SK-N-SH (cell line): ENCODE measurements around the gene CAMK2D. TPM values are rescaled to one million over a fixed set of nuclear protein-coding genes. Genes with fewer than 3 reads are reported as not detected.
A peak's percentile ranks its signal among the peaks of the same experiment; 100 is the strongest.

Source experiments
- CTCF ChIA-PET: fragments of 300-600, 350-600 bp; formaldehyde crosslinking; extraction: SDS; loops from one replicate; lab custom pipeline; 2021; lab: Yijun Ruan, JAX
- POLR2A ChIA-PET: fragments of 350-600 bp; sonication (Branson Sonifier 250); formaldehyde crosslinking; extraction: SDS; loops from one replicate; lab custom pipeline; 2020; ENCODE audit warnings: antibody characterized with exemption, inconsistent platforms; lab: Yijun Ruan, JAX
- DNase-seq: peaks from one replicate; pipeline ENCODE4 v3.0.0; 2012
- H2AFZ ChIP-seq: fragments of 200-600 bp; sonication (generic); 2 replicates; pipeline ENCODE4 v1.8.1; 2016; ENCODE audit warnings: antibody characterized with exemption, mild to moderate bottlenecking, low read depth
- H3F3A ChIP-seq: fragments of 200-600 bp; sonication (generic); replicated peaks from 2 replicates; pipeline ENCODE3; 2016; ENCODE audit warnings: antibody characterized with exemption, mild to moderate bottlenecking; ENCODE audit not compliant: insufficient read depth
- H3K27ac ChIP-seq, 2 experiments: fragments of 200-500 bp in 1 of 2; fragments of 200-600 bp in 1 of 2; sonication (Bioruptor generic) in 1 of 2; sonication (generic), shearing (Covaris generic) in 1 of 2; 2 replicates each; pipeline versions ENCODE4 v1.5.1 to v1.6.1; 2014 to 2016; ENCODE audit warnings: low read depth in 2 of 2, inconsistent platforms in 1 of 2, low read length in 1 of 2, mild to moderate bottlenecking in 1 of 2, mixed read lengths in 1 of 2
- H3K27me3 ChIP-seq: fragments of 200-600 bp; sonication (generic), shearing (Covaris generic); 2 replicates; pipeline ENCODE4 v1.6.1; 2016; ENCODE audit warnings: mixed run types; ENCODE audit not compliant: insufficient read depth
- H3K36me3 ChIP-seq, 2 experiments: fragments of 200-500 bp in 1 of 2; fragments of 200-600 bp in 1 of 2; sonication (Bioruptor generic) in 1 of 2; sonication (generic) in 1 of 2; replicated peaks in 1 of 2; 2 replicates each; pipeline versions ENCODE3 to v1.5.1; 2014 to 2016; ENCODE audit warnings: low read length in 1 of 2, mild to moderate bottlenecking in 1 of 2; ENCODE audit not compliant: insufficient read depth in 2 of 2, control insufficient read depth in 1 of 2
- H3K4me1 ChIP-seq, 2 experiments: fragments of 200-500 bp in 1 of 2; fragments of 200-600 bp in 1 of 2; sonication (Bioruptor generic) in 1 of 2; sonication (generic), shearing (Covaris generic) in 1 of 2; 2 replicates each; pipeline versions ENCODE4 v1.5.1 to v1.6.1; 2014 to 2016; ENCODE audit warnings: low read depth in 1 of 2, low read length in 1 of 2, mixed run types in 1 of 2; ENCODE audit not compliant: insufficient read depth in 2 of 2, control insufficient read depth in 1 of 2
- H3K4me2 ChIP-seq: fragments of 200-600 bp; sonication (generic), shearing (Covaris generic); 2 replicates; pipeline ENCODE4 v1.6.1; 2017; ENCODE audit warnings: mixed run types
- H3K4me3 ChIP-seq, 2 experiments: fragments of 200-500 bp in 1 of 2; fragments of 200-600 bp in 1 of 2; sonication (Bioruptor generic) in 1 of 2; sonication (generic), shearing (Covaris generic) in 1 of 2; 2 replicates each; pipeline versions ENCODE4 v1.5.1 to v1.8.1; 2014 to 2016; ENCODE audit warnings: low read depth in 2 of 2, inconsistent platforms in 1 of 2, low read length in 1 of 2, mild to moderate bottlenecking in 1 of 2, mixed read lengths in 1 of 2, moderate library complexity in 1 of 2
- H3K79me2 ChIP-seq: fragments of 200-600 bp; sonication (generic); 2 replicates; pipeline ENCODE4 v1.8.1; 2017; ENCODE audit warnings: mild to moderate bottlenecking; ENCODE audit not compliant: insufficient read depth
- H3K9ac ChIP-seq: fragments of 200-600 bp; sonication (generic); 2 replicates; pipeline ENCODE4 v1.6.1; 2017; ENCODE audit warnings: mixed run types
- H3K9me2 ChIP-seq: fragments of 200-600 bp; sonication (generic); 2 replicates; pipeline ENCODE4 v1.6.1; 2017; ENCODE audit warnings: mixed run types
- H3K9me3 ChIP-seq: fragments of 200-600 bp; sonication (generic); 2 replicates; pipeline ENCODE4 v1.6.1; 2017; ENCODE audit warnings: mixed run types, mild to moderate bottlenecking, moderate library complexity
- H4K20me1 ChIP-seq: fragments of 200-600 bp; sonication (generic); 2 replicates; pipeline ENCODE4 v1.6.1; 2017; ENCODE audit warnings: mild to moderate bottlenecking, mixed run types; ENCODE audit not compliant: insufficient read depth
- FOSL2 ChIP-seq: IDR thresholded peaks from 2 replicates; pipeline ENCODE4 v1.4.0; 2012; ENCODE audit warnings: low read depth, mild to moderate bottlenecking, moderate library complexity, borderline replicate concordance
- GATA2 ChIP-seq: sonication (generic); formaldehyde crosslinking; IDR thresholded peaks from 2 replicates; pipeline ENCODE4 v1.5.0; 2020; ENCODE audit warnings: mild to moderate bottlenecking, missing genetic modification reagents
- JUND ChIP-seq: IDR thresholded peaks from 2 replicates; pipeline ENCODE4 v1.4.0; 2012
- MXI1 ChIP-seq: IDR thresholded peaks from 2 replicates; pipeline ENCODE4 v1.6.1; 2012; ENCODE audit warnings: mild to moderate bottlenecking, low read depth, low read length, improper control_type of control experiment
- NFIC ChIP-seq: IDR thresholded peaks from 2 replicates; pipeline ENCODE4 v1.4.0; 2012; ENCODE audit warnings: borderline replicate concordance
- NRF1 ChIP-seq: IDR thresholded peaks from 2 replicates; pipeline ENCODE4 v1.6.1; 2012; ENCODE audit warnings: low read depth, mild to moderate bottlenecking, low read length
- PBX3 ChIP-seq: IDR thresholded peaks from 2 replicates; pipeline ENCODE4; 2012
- RAD21 ChIP-seq: IDR thresholded peaks from 2 replicates; pipeline ENCODE4 v1.6.1; 2012; ENCODE audit warnings: mild to moderate bottlenecking, low read length
- RCOR1 ChIP-seq: fragments of 150-350 bp; IDR thresholded peaks from 2 replicates; pipeline ENCODE4 v1.6.1; 2017; ENCODE audit warnings: antibody characterized with exemption, low read length
- RXRA ChIP-seq: IDR thresholded peaks from 2 replicates; pipeline ENCODE4 v1.4.0; 2012; ENCODE audit warnings: low read depth, mild to moderate bottlenecking, borderline replicate concordance
- SIN3A ChIP-seq: IDR thresholded peaks from 2 replicates; pipeline ENCODE4 v1.6.1; 2012; ENCODE audit warnings: low read depth, mild to moderate bottlenecking, low read length, moderate library complexity, borderline replicate concordance
- TAF1 ChIP-seq: IDR thresholded peaks from 2 replicates; pipeline ENCODE4 v1.6.1; 2012; ENCODE audit warnings: low read depth, mild to moderate bottlenecking, low read length, moderate library complexity, borderline replicate concordance
- TCF12 ChIP-seq: IDR thresholded peaks from 2 replicates; pipeline ENCODE4 v1.4.0; 2012
- TEAD4 ChIP-seq: IDR thresholded peaks from 2 replicates; pipeline ENCODE4 v1.4.0; 2012; ENCODE audit warnings: mild to moderate bottlenecking, borderline replicate concordance; ENCODE audit not compliant: insufficient read depth
- USF1 ChIP-seq: IDR thresholded peaks from 2 replicates; pipeline ENCODE4 v1.4.0; 2012; ENCODE audit warnings: low read depth, borderline replicate concordance
- USF2 ChIP-seq: fragments of 150-350 bp; IDR thresholded peaks from 2 replicates; pipeline ENCODE4 v1.6.1; 2017; ENCODE audit warnings: antibody characterized with exemption, low read length, low read depth, borderline replicate concordance
- ZBTB33 ChIP-seq: IDR thresholded peaks from 2 replicates; pipeline ENCODE4 v1.4.0; 2012; ENCODE audit warnings: low read depth, borderline replicate concordance
- WGBS: methylation state at CpG from one replicate; pipeline ENCODE4 v1.1.6; 2017; ENCODE audit warnings: low lambda C conversion rate; 5-methylcytosine and 5-hydroxymethylcytosine counted together
- polyA plus RNA-seq, 3 experiments: library from polyadenylated mRNA; depleted of rRNA; stranded (reverse); fragments of >200 nt; gene quantifications; 2 replicates each; pipeline ENCODE4 v1.2.3, GENCODE V29; 2012

CAMK2D gene
- polyA plus RNA-seq, 1 of the 3 experiments (the other 2 are of a cell fraction), result 17.0 TPM

- WGBS, result 85% methylated on average over 2 of the region's 2 CpGs
- Histone ChIP-seq H3K4me2 (peak overlapping the region; percentile 29; the same call in 1 of the 2 replicates), H4K20me1 (peaks cover 13% of the 10 kb centered on the region), H3K9me3 (no peaks in the 10 kb centered on the region), H3K9ac (no peak overlapping the region), H3K27me3 (no peaks in the 10 kb centered on the region), H3F3A (peaks cover 3% of the 10 kb centered on the region), H3K9me2 (no peaks in the 10 kb centered on the region), H3K4me3 (no peak overlapping the region), H3K36me3 (peaks cover 0 to 9% of the 10 kb centered on the region in 2 experiments), H3K27ac (peak overlapping the region in 1 of 2 experiments; percentile 25; a peak in 1 of 4 replicates), H2AFZ (no peak overlapping the region), H3K4me1 (peaks cover 0 to 7% of the 10 kb centered on the region in 2 experiments; a peak in 3 of 4 replicates), H3K79me2 (peaks cover 56% of the 10 kb centered on the region)
- ChIA-PET POLR2A (no interaction called here), CTCF (interaction anchor here (0.6 kb wide), 1 partner anchor 176 kb away, joined by 3 read pairs; no protein-coding TSS in a partner anchor)
- no peak for DNase-seq
- no peak for TF ChIP-seq SIN3A
- TF ChIP-seq TAF1, result no peak
- TF ChIP-seq USF1, result no peak
These were observed 115.1 kb downstream of the CAMK2D start for GRCh38 chr4:113646442-113646822.

GRCh38 chr4:113645771-113646441 lies 115.6 kb downstream of the CAMK2D start:
- POLR2A ChIA-PET, result no interaction called here
- peaks cover 3% of the 10 kb centered on the region for H3F3A ChIP-seq
- no peaks in the 10 kb centered on the region for H3K27me3 ChIP-seq
- no peak for DNase-seq
- no peaks in the 10 kb centered on the region for H3K9me2 ChIP-seq
- peaks cover 50% of the 10 kb centered on the region for H3K79me2 ChIP-seq
- no peak overlapping the region for H2AFZ ChIP-seq
- H3K4me3 ChIP-seq, result no peak overlapping the region
- no peaks in the 10 kb centered on the region for H3K9me3 ChIP-seq
- peaks cover 0 to 9% of the 10 kb centered on the region in 2 experiments for H3K36me3 ChIP-seq
- TF ChIP-seq RCOR1, result no peak
- peak; percentile 28; the same call in 1 of the 2 replicates for TF ChIP-seq FOSL2
- TF ChIP-seq NFIC, result peak; percentile 50
- 75% methylated on average over 5 of the region's 5 CpGs for WGBS
- peak overlapping the region; percentile 29; the same call in 1 of the 2 replicates for H3K4me2 ChIP-seq
- H4K20me1 ChIP-seq, result peaks cover 13% of the 10 kb centered on the region
- CTCF ChIA-PET, result no interaction called here
- no peak overlapping the region for H3K9ac ChIP-seq
- H3K27ac ChIP-seq, result peak overlapping the region in 1 of 2 experiments; percentile 25; a peak in 1 of 4 replicates
- peaks cover 0 to 7% of the 10 kb centered on the region in 2 experiments; a peak in 3 of 4 replicates for H3K4me1 ChIP-seq

GRCh38 chr4:113645288-113645687 lies 116.2 kb downstream of the CAMK2D start:
- no peaks in the 10 kb centered on the region for H3K27me3 ChIP-seq
- H3K4me3 ChIP-seq, result no peak overlapping the region
- H3K27ac ChIP-seq, result peak overlapping the region in 1 of 2 experiments; percentile 25; a peak in 1 of 4 replicates
- H3F3A ChIP-seq, result peaks cover 3% of the 10 kb centered on the region
- ChIA-PET CTCF (interaction anchor here (0.5 kb wide), 1 partner anchor 106 kb away, joined by 3 read pairs; no protein-coding TSS in a partner anchor), POLR2A (no interaction called here)
- peaks cover 44% of the 10 kb centered on the region for H3K79me2 ChIP-seq
- H3K9me3 ChIP-seq, result no peaks in the 10 kb centered on the region
- H3K4me2 ChIP-seq, result no peak overlapping the region
- DNase-seq, result no peak
- peaks cover 15% of the 10 kb centered on the region for H4K20me1 ChIP-seq
- no peak overlapping the region for H3K9ac ChIP-seq
- peaks cover 0 to 7% of the 10 kb centered on the region in 2 experiments; a peak in 3 of 4 replicates for H3K4me1 ChIP-seq
- H2AFZ ChIP-seq, result no peak overlapping the region
- no peaks in the 10 kb centered on the region for H3K9me2 ChIP-seq
- WGBS, result 86% methylated on average over 1 of the region's 1 CpG
- H3K36me3 ChIP-seq, result peaks cover 0 to 5% of the 10 kb centered on the region in 2 experiments
- TF ChIP-seq MXI1, result no peak
- TF ChIP-seq PBX3, result no peak
- no peak for TF ChIP-seq TCF12
- TF ChIP-seq GATA2 (CRISPR knock-in tag), result no peak
- TF ChIP-seq NRF1, result no peak
- no peak for TF ChIP-seq RXRA
- no peak for TF ChIP-seq JUND
- no peak for TF ChIP-seq RAD21
- TF ChIP-seq TEAD4, result no peak
- no peak for TF ChIP-seq USF2
- TF ChIP-seq ZBTB33, result no peak
